Naive thymus-derived CD4-positive, alpha-beta T cell (primary cell): ENCODE results near the gene HAUS3. TPM values are rescaled to one million over a fixed set of nuclear protein-coding genes. Genes with fewer than 3 reads are reported as not detected.

Experiments
- ATAC-seq: fragments of 150-1000 bp; cut with Tn5 transposase; 2 replicates; pipeline ENCODE4 v1.10.0; 2021; ENCODE audit warnings: mild to moderate bottlenecking, moderate library complexity
- CTCF ChIA-PET: fragments of 350-600 bp; sonication (Branson Sonifier 250); formaldehyde crosslinking; loops from one replicate; lab custom pipeline; 2021; ENCODE audit warnings: antibody characterized with exemption; lab: Charles Lee
- POLR2A ChIA-PET: fragments of 350-600 bp; sonication (Branson Sonifier 250); formaldehyde crosslinking; loops from one replicate; lab custom pipeline; 2021; ENCODE audit warnings: antibody characterized with exemption, inconsistent platforms; lab: Charles Lee
- DNase-seq, 9 donors: peaks; one replicate each; pipeline versions ENCODE4 v3.0.0 to v3.0.0-alpha.2; 2020 to 2022; ENCODE audit warnings: mixed read lengths in 1 of 9
- H3K27ac ChIP-seq: one replicate; pipeline ENCODE4 v1.7.0; 2013; ENCODE audit warnings: mild to moderate bottlenecking, low read depth, low read length, moderate library complexity
- H3K27me3 ChIP-seq, 2 donors: one replicate each; pipeline ENCODE4 v1.7.0; 2013; ENCODE audit warnings: low read length in 2 of 2, mild to moderate bottlenecking in 2 of 2, moderate library complexity in 2 of 2; ENCODE audit not compliant: control insufficient read depth in 2 of 2, insufficient read depth in 2 of 2
- H3K36me3 ChIP-seq, 3 experiments: 1 replicate in 2 of 3; 2 replicates in 1 of 3; pipeline ENCODE4 v1.7.0; 2013; ENCODE audit warnings: low read length in 3 of 3, mild to moderate bottlenecking in 3 of 3, moderate library complexity in 1 of 3; ENCODE audit not compliant: insufficient read depth in 3 of 3, control insufficient read depth in 2 of 3
- H3K4me1 ChIP-seq, 2 donors: one replicate each; pipeline ENCODE4 v1.7.0; 2013; ENCODE audit warnings: low read length in 2 of 2, mild to moderate bottlenecking in 2 of 2, moderate library complexity in 1 of 2; ENCODE audit not compliant: control insufficient read depth in 2 of 2, insufficient read depth in 2 of 2
- H3K4me3 ChIP-seq: 2 replicates; pipeline ENCODE4 v1.7.0; 2013; ENCODE audit warnings: mild to moderate bottlenecking, low read length
- H3K9me3 ChIP-seq, 3 experiments: 1 replicate in 2 of 3; 2 replicates in 1 of 3; pipeline ENCODE4 v1.7.0; 2013; ENCODE audit warnings: low read length in 3 of 3; ENCODE audit not compliant: control insufficient read depth in 2 of 3
- H3K27ac Mint-ChIP-seq, 9 donors: one replicate each; pipeline ENCODE4 v1.8.0; 2020 to 2022; ENCODE audit warnings: mixed read lengths in 9 of 9, mild to moderate bottlenecking in 8 of 9, moderate library complexity in 5 of 9, inconsistent platforms in 2 of 9
- H3K27me3 Mint-ChIP-seq, 5 donors: one replicate each; pipeline ENCODE4 v1.8.0; 2021 to 2022; ENCODE audit warnings: mixed read lengths in 5 of 5, mild to moderate bottlenecking in 1 of 5
- H3K36me3 Mint-ChIP-seq, 5 donors: one replicate each; pipeline ENCODE4 v1.8.0; 2020 to 2022; ENCODE audit warnings: mixed read lengths in 5 of 5, mild to moderate bottlenecking in 3 of 5, inconsistent platforms in 1 of 5
- H3K4me1 Mint-ChIP-seq, 7 donors: one replicate each; pipeline ENCODE4 v1.8.0; 2020 to 2022; ENCODE audit warnings: mixed read lengths in 7 of 7, mild to moderate bottlenecking in 3 of 7, inconsistent platforms in 1 of 7
- H3K4me3 Mint-ChIP-seq, 10 donors: one replicate each; pipeline ENCODE4 v1.8.0; 2020 to 2022; ENCODE audit warnings: mild to moderate bottlenecking in 10 of 10, mixed read lengths in 10 of 10, moderate library complexity in 6 of 10, inconsistent platforms in 2 of 10
- H3K9me3 Mint-ChIP-seq, 11 donors: one replicate each; pipeline ENCODE4 v1.8.0; 2020 to 2022; ENCODE audit warnings: mixed read lengths in 11 of 11, mild to moderate bottlenecking in 4 of 11, inconsistent platforms in 1 of 11, moderate library complexity in 1 of 11
- intact Hi-C, 2 donors: fragments of 100-400 bp; cut with micrococcal nuclease; formaldehyde crosslinking; loops; one replicate each; pipeline ENCODE4 v1.15.1; 2023
- polyA plus RNA-seq, 2 donors: library from polyadenylated mRNA; unstranded; fragments of 300-500 nt; fragmentation: Illumina TruSeq; gene quantifications; one replicate each; pipeline ENCODE4 v1.2.3, GENCODE V29; 2021
- total RNA-seq, 6 experiments: library from RNA in 5 of 6; stranded (reverse) in 5 of 6; gene quantifications; 1 replicate in 5 of 6; 2 replicates in 1 of 6; pipeline ENCODE4 v1.2.3 and lab custom pipeline; 2021 to 2026

HAUS3 gene
- total and polyA plus RNA-seq, 7 experiments from 2014 or later, result 18.5 to 88.2 (median 33.4) TPM

DNA sequence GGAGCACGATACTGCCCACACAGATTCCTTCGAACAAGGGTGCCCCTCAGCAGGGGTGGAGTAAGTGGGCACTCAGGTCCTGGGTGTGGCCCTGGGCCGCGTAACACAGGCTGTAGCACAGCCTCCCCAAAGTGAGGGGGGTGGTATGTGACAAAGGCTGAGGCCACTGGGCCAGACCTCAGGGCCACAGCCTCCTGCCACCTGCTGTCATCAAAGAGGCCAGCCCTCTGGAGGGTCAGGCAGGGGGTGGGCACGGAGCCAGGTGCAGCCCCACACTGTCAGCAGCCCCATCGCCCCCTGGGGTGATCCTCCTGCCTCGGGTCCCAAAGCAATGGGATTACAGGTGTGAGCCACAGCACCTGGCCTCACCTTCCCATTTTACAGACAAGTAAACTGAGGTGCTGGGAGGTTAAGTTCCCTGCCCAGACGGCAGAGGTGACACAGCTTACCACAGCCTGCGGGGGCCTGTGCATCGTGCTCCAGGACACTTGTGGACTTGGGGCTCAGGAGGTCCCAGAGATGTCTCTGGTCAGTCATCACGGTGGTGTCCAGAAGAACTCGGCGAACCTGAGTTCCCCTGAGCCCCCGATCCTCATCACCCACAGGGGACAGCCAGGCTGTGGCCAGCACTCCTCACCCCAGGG, 47.5 kb upstream of the HAUS3 start:
- no peak overlapping the region for H3K4me3 ChIP-seq
- Mint-ChIP-seq H3K27ac (peak overlapping the region in 8 of 9 donors; percentile 45 to 99 (median 99)), H3K27me3 (peaks cover 0 to 5% (median 0%) of the 10 kb centered on the region in 5 donors), H3K36me3 (peaks cover 0 to 4% (median 0%) of the 10 kb centered on the region in 5 donors), H3K4me1 (peaks cover 5 to 70% (median 34%) of the 10 kb centered on the region in 7 donors), H3K9me3 (peaks cover 0 to 16% (median 2%) of the 10 kb centered on the region in 11 donors), H3K4me3 (peak overlapping the region in 4 of 10 donors; percentile 23 to 91 (median 68))
- DNase-seq (no peak), ATAC-seq (no peak)
- peak overlapping the region; percentile 81 for H3K27ac ChIP-seq
- peaks cover 32 to 41% of the 10 kb centered on the region in 2 donors for H3K4me1 ChIP-seq
- ChIA-PET POLR2A (interaction anchor here (0.9 to 2.2 kb wide), 5 partner anchors 7 to 28 kb away, joined by 4 to 22 read pairs (median 5); partner anchors contain the start of gene MXD4), CTCF (interaction anchor here (0.7 to 1.3 kb wide), 2 partner anchors 27 to 129 kb away, joined by 3 to 5 read pairs; partner anchors contain the start of genes CFAP99, MXD4 and ZFYVE28)
- H3K9me3 ChIP-seq, result no peaks in the 10 kb centered on the region
- H3K27me3 ChIP-seq, result no peaks in the 10 kb centered on the region
- intact Hi-C loops, result loop anchor here in 1 of 2 donors (10.0 kb wide), 1 partner anchor 65 kb away; no protein-coding TSS in a partner anchor
- no peaks in the 10 kb centered on the region for H3K36me3 ChIP-seq

DNA sequence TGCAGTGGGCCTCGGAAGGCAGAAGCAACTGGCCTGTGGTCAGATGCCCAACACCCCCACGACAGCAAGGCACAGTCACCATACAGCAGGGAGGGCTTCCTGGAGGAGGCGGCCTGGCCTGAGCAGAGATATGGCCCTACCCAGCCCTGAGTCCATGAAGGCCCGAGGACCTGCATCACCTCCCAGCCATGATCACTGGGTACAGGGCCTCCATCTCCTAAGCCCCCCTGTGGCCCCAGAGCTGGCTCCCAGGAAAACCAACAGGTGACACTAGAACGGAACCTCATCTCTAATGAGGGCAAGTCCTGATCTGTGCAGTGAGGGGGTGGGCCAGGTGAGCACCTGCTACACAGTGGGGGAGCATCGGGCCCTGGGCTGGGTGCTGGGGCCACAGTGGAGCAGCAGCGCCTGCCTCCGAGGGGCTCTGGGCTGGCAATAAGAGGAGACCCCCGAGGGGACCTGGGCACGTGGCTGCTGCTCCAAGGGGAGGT, 46.2 kb upstream of the HAUS3 start:
- ATAC-seq (no peak), DNase-seq (peak in 1 of 9 donors; percentile 7)
- H3K4me1 Mint-ChIP-seq, result peaks cover 7 to 76% (median 39%) of the 10 kb centered on the region in 7 donors
- peaks cover 0 to 3% (median 0%) of the 10 kb centered on the region in 5 donors for H3K36me3 Mint-ChIP-seq
- Histone ChIP-seq H3K4me1 (peaks cover 32 to 41% of the 10 kb centered on the region in 2 donors), H3K4me3 (no peak overlapping the region), H3K27ac (no peak overlapping the region), H3K27me3 (no peaks in the 10 kb centered on the region), H3K9me3 (no peaks in the 10 kb centered on the region), H3K36me3 (no peaks in the 10 kb centered on the region)
- peak overlapping the region in 2 of 10 donors; percentile 50 to 53 for H3K4me3 Mint-ChIP-seq
- peaks cover 0 to 8% (median 0%) of the 10 kb centered on the region in 11 donors for H3K9me3 Mint-ChIP-seq
- peaks cover 0 to 5% (median 0%) of the 10 kb centered on the region in 5 donors for H3K27me3 Mint-ChIP-seq
- CTCF ChIA-PET, result no interaction called here
- intact Hi-C loops, result loop anchor here in 1 of 2 donors (10.0 kb wide), 1 partner anchor 67 kb away; no protein-coding TSS in a partner anchor
- peak overlapping the region in 4 of 9 donors; percentile 72 to 85 (median 78) for H3K27ac Mint-ChIP-seq
- POLR2A ChIA-PET, result interaction anchor here (0.6 to 1.2 kb wide), 3 partner anchors 21 to 182 kb away, joined by 3 to 5 read pairs (median 4); partner anchors contain the start of gene MXD4

DNA sequence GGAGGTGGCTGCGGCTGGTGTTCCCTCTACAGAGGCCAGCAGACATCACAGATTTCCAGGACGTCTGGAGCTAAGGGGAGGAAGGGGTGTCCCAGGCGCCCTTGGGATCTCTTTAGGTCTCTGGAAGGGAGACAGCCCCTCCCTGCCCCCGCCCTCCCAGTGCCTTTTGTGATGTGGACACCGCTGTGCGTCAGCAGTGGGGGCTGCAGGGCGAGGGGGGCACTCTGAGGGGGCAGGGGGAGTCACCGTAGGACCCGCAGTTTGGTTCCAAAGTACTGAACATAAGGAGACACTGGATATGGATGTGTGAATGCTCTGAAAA, 45.6 kb upstream of the HAUS3 start:
- Histone ChIP-seq H3K27me3 (no peaks in the 10 kb centered on the region), H3K27ac (no peak overlapping the region), H3K4me1 (peaks cover 38 to 47% of the 10 kb centered on the region in 2 donors), H3K4me3 (no peak overlapping the region), H3K9me3 (no peaks in the 10 kb centered on the region), H3K36me3 (no peaks in the 10 kb centered on the region)
- CTCF ChIA-PET, result no interaction called here
- H3K27me3 Mint-ChIP-seq, result peaks cover 0 to 3% (median 0%) of the 10 kb centered on the region in 5 donors
- H3K36me3 Mint-ChIP-seq, result peaks cover 0 to 3% (median 0%) of the 10 kb centered on the region in 5 donors
- H3K9me3 Mint-ChIP-seq, result peaks cover 0 to 5% (median 0%) of the 10 kb centered on the region in 11 donors
- no peak for ATAC-seq
- H3K27ac Mint-ChIP-seq, result peak overlapping the region in 5 of 9 donors; percentile 24 to 85 (median 72)
- POLR2A ChIA-PET, result interaction anchor here (0.6 to 1.0 kb wide), 3 partner anchors 20 to 183 kb away, joined by 3 to 4 read pairs (median 4); no protein-coding TSS in a partner anchor
- peak in 2 of 9 donors; percentile 3 to 7 for DNase-seq
- intact Hi-C loops, result loop anchor here in 1 of 2 donors (10.0 kb wide), 1 partner anchor 67 kb away; no protein-coding TSS in a partner anchor
- peaks cover 13 to 76% (median 41%) of the 10 kb centered on the region in 7 donors for H3K4me1 Mint-ChIP-seq
- H3K4me3 Mint-ChIP-seq, result peak overlapping the region in 1 of 10 donors; percentile 35

DNA sequence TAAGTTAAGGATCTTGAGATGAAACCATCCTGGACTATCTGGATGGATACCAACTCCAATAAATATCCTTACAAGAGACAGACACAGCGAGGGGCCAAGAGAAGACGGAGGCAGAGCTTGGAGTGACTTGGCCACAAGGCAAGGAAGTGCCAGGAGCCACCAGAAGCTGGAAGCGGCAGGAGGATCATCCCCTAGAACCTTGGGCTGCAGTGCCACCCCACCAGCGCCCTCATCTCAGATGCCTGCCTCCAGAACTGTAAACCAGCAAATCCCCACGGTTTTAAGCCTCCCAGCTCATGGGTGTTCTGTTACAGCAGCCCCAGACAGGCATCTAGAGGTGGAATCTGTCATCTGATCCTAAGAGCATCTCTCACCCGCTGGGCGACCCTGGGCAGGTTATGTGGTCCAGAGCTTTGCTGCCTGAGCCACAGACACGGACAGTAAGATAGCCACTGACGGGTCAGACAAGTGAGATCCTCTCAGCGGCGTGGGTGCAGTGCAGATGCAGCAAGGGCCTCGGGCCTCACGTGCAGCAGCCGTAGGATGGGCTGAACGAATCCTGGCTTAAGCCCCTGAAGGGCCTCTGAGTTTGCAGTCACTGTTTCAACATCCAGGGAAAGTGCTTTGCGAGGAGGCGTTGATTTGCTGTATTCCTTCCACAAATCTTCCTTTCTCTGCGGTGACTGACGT, 45.1 kb upstream of the HAUS3 start:
- ATAC-seq, result no peak
- POLR2A ChIA-PET, result interaction anchor here (0.7 to 1.0 kb wide), 3 partner anchors 20 to 46 kb away, joined by 3 to 4 read pairs (median 4); partner anchors contain the start of gene MXD4
- no peaks in the 10 kb centered on the region for H3K9me3 ChIP-seq
- intact Hi-C loops, result loop anchor here in 1 of 2 donors (10.0 kb wide), 1 partner anchor 68 kb away; no protein-coding TSS in a partner anchor
- peaks cover 0 to 5% (median 0%) of the 10 kb centered on the region in 5 donors for H3K36me3 Mint-ChIP-seq
- H3K27ac Mint-ChIP-seq, result peak overlapping the region in 5 of 9 donors; percentile 19 to 72 (median 65)
- no peak overlapping the region for H3K27ac ChIP-seq
- H3K36me3 ChIP-seq, result no peaks in the 10 kb centered on the region
- H3K9me3 Mint-ChIP-seq, result peaks cover 0 to 5% (median 0%) of the 10 kb centered on the region in 11 donors
- no peak overlapping the region for H3K4me3 ChIP-seq
- CTCF ChIA-PET, result no interaction called here
- peaks cover 18 to 76% (median 42%) of the 10 kb centered on the region in 7 donors for H3K4me1 Mint-ChIP-seq
- H3K27me3 Mint-ChIP-seq, result peaks cover 0 to 2% (median 0%) of the 10 kb centered on the region in 5 donors
- peak in 2 of 9 donors; percentile 1 to 2 for DNase-seq
- peaks cover 42 to 49% of the 10 kb centered on the region in 2 donors for H3K4me1 ChIP-seq
- H3K4me3 Mint-ChIP-seq, result peak overlapping the region in 1 of 10 donors; percentile 35
- H3K27me3 ChIP-seq, result no peaks in the 10 kb centered on the region

DNA sequence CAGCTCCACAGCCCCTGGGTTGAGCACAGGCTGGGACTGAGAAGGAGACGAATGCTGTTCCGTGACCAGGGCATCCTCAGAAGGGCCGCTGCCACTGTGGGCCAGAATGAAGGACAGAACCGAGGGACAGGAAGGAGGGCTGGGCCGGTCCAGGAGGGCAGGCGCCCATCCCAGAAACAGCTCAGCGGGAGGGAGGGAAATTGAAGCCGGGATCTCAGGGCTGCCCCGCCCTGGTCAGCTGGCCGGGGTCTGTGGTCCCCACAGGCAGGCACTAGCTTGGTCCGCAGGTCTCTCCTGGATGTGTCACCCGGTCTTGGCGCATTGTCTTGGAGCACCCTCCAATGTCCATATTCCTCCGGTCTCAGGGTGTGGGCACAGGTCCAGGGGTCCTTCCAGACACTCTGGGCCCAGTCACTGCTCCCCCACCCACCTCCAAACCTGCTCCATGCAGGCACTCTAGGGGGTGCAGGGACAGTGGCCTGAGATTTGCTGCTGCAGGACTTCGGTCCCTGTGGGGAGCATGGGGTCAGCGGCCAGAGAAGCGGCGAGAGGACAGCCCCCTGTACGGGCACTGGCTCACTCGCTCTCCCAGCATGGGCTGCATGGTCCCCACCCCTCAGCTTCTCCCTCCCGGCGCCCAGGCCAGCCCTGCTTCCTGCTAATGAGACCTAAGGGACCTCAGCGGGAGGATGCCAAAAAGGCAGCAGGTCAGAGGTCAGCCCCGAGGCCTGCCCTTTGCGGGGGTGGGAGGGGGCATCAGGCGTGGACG, 43.9 kb upstream of the HAUS3 start:
- POLR2A ChIA-PET, result no interaction called here
- peaks cover 42 to 51% of the 10 kb centered on the region in 2 donors for H3K4me1 ChIP-seq

More for the DNA sequence above, 43.9 kb upstream of the HAUS3 start:
- no peaks in the 10 kb centered on the region for H3K27me3 ChIP-seq
- peaks cover 0 to 5% (median 0%) of the 10 kb centered on the region in 5 donors for H3K36me3 Mint-ChIP-seq
- H3K36me3 ChIP-seq, result no peaks in the 10 kb centered on the region
- H3K27ac Mint-ChIP-seq, result peak overlapping the region; percentile 11 to 79 (median 45)
- peaks cover 0 to under 1% (median 0%) of the 10 kb centered on the region in 5 donors for H3K27me3 Mint-ChIP-seq
- ATAC-seq, result no peak
- peaks cover 0 to 5% (median 0%) of the 10 kb centered on the region in 11 donors for H3K9me3 Mint-ChIP-seq
- CTCF ChIA-PET, result interaction anchor here (1.1 kb wide), 1 partner anchor 44 kb away, joined by 3 read pairs; the partner anchor contains the start of genes HAUS3 and POLN
- H3K4me1 Mint-ChIP-seq, result peaks cover 27 to 80% (median 48%) of the 10 kb centered on the region in 7 donors
- H3K4me3 ChIP-seq, result no peak overlapping the region
- H3K9me3 ChIP-seq, result no peaks in the 10 kb centered on the region
- intact Hi-C loops, result loop anchor here in 1 of 2 donors (10.0 kb wide), 1 partner anchor 69 kb away; no protein-coding TSS in a partner anchor
- peak in 1 of 9 donors; percentile 7 for DNase-seq
- peak overlapping the region in 1 of 10 donors; percentile 23 for H3K4me3 Mint-ChIP-seq
- H3K27ac ChIP-seq, result no peak overlapping the region
